Activated CD8-positive, alpha-beta T cell treated with anti-CD3 and anti-CD28 coated beads for 36 hours (primary cell): ENCODE measurements around the gene DUSP16. TPM values are rescaled to one million over a fixed set of nuclear protein-coding genes. Genes with fewer than 3 reads are reported as not detected.
"Not testable (repeated sequence)": the region's sequence is repeated elsewhere in the genome, so short reads cannot be mapped to it uniquely, and the experiment has no call there.

Source experiments
- ATAC-seq: fragments of 200-7000 bp; cut with Tn5 transposase; one replicate; pipeline ENCODE4 v1.10.0; 2021; ENCODE audit warnings: mild to moderate bottlenecking, moderate library complexity
- CTCF ChIA-PET: fragments of 350-600 bp; sonication (Branson Sonifier 250); formaldehyde crosslinking; loops from one replicate; lab custom pipeline; 2021; ENCODE audit warnings: antibody characterized with exemption; lab: Charles Lee
- POLR2A ChIA-PET: fragments of 350-600 bp; sonication (Branson Sonifier 250); formaldehyde crosslinking; loops from one replicate; lab custom pipeline; 2021; ENCODE audit warnings: antibody characterized with exemption; lab: Charles Lee
- DNase-seq: peaks from one replicate; pipeline ENCODE4 v3.0.0-alpha.2; 2020
- H3K27ac Mint-ChIP-seq: one replicate; pipeline ENCODE4 v1.8.0; 2021; ENCODE audit warnings: mild to moderate bottlenecking, mixed read lengths
- H3K27me3 Mint-ChIP-seq: one replicate; pipeline ENCODE4 v1.8.0; 2021; ENCODE audit warnings: mixed read lengths
- H3K36me3 Mint-ChIP-seq: one replicate; pipeline ENCODE4 v1.8.0; 2021; ENCODE audit warnings: low read depth, mixed read lengths
- H3K4me1 Mint-ChIP-seq: one replicate; pipeline ENCODE4 v1.8.0; 2021; ENCODE audit warnings: low read depth, mixed read lengths
- H3K4me3 Mint-ChIP-seq: one replicate; pipeline ENCODE4 v1.8.0; 2021; ENCODE audit warnings: mild to moderate bottlenecking, moderate library complexity, mixed read lengths
- H3K9me3 Mint-ChIP-seq: one replicate; pipeline ENCODE4 v1.8.0; 2021; ENCODE audit warnings: mixed read lengths
- intact Hi-C: fragments of 100-400 bp; cut with micrococcal nuclease; formaldehyde crosslinking; loops from one replicate; pipeline ENCODE4 v1.10.0; 2022
- total RNA-seq, 2 experiments: library from RNA; stranded (reverse); gene quantifications; one replicate each; pipeline ENCODE4 v1.2.3, GENCODE V29; 2021
- TF ChIP-seq, protein P1 (sequence below): fragments of 200-600 bp; IDR thresholded peaks from one replicate; pipeline ENCODE4 v1.8.0; 2022; ENCODE audit warnings: antibody characterized with exemption, mild to moderate bottlenecking

DUSP16 gene
- total RNA-seq, 2 experiments from 2014 or later: 28.2 to 30.2 TPM

DNA sequence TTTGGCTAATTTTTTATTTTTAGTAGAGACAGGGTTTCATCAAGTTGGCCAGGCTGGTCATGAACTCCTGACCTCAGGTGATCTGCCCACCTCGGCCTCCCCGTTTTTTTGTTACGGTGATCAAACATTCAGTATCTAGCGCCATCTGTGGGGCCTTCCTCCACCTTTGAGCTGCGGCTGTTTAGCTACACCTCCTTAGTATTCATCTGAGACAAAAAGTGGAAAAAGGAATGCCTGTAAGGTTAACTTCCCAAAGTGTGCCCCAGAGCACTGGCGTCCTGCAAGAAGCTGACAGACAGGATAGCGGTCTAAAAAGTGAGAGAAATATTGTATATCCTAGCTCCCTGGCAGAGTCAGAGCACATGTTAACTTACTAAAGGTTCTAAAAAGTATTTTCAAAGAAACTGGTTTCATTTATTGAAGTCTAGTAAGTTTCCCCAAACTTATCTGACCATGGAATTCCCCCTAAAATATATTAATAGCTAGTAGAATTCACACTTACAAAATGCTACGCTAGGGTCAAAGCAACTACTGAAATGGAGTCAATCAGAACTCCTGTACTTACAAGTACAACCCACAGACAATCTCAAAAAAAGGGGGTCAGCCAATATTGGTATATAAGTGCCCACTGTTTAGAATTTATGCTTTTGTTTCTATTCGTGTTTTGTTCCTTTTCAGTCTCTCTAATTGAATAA lies 59.1 kb downstream of the DUSP16 start:
- CTCF ChIA-PET: interaction anchor here (0.8 to 5.1 kb wide), 17 partner anchors 9 to 174 kb away, joined by 3 to 22 read pairs (median 4); partner anchors contain the start of gene DUSP16
- H3K9me3 Mint-ChIP-seq: no peaks in the 10 kb centered on the region
- ATAC-seq (peak; percentile 6), DNase-seq (peak; percentile 61)
- no peaks in the 10 kb centered on the region for H3K27me3 Mint-ChIP-seq
- intact Hi-C loops: no loop called here
- TF ChIP-seq, protein P1, sequence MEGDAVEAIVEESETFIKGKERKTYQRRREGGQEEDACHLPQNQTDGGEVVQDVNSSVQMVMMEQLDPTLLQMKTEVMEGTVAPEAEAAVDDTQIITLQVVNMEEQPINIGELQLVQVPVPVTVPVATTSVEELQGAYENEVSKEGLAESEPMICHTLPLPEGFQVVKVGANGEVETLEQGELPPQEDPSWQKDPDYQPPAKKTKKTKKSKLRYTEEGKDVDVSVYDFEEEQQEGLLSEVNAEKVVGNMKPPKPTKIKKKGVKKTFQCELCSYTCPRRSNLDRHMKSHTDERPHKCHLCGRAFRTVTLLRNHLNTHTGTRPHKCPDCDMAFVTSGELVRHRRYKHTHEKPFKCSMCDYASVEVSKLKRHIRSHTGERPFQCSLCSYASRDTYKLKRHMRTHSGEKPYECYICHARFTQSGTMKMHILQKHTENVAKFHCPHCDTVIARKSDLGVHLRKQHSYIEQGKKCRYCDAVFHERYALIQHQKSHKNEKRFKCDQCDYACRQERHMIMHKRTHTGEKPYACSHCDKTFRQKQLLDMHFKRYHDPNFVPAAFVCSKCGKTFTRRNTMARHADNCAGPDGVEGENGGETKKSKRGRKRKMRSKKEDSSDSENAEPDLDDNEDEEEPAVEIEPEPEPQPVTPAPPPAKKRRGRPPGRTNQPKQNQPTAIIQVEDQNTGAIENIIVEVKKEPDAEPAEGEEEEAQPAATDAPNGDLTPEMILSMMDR: peak; percentile 21
- no peak overlapping the region for H3K4me3 Mint-ChIP-seq
- peaks cover 20% of the 10 kb centered on the region for H3K36me3 Mint-ChIP-seq
- POLR2A ChIA-PET: interaction anchor here (1.5 to 3.7 kb wide), 5 partner anchors 23 to 222 kb away, joined by 4 to 14 read pairs (median 5); no protein-coding TSS in a partner anchor
- peaks cover 66% of the 10 kb centered on the region for H3K4me1 Mint-ChIP-seq
- H3K27ac Mint-ChIP-seq: peak overlapping the region; percentile 91

DNA sequence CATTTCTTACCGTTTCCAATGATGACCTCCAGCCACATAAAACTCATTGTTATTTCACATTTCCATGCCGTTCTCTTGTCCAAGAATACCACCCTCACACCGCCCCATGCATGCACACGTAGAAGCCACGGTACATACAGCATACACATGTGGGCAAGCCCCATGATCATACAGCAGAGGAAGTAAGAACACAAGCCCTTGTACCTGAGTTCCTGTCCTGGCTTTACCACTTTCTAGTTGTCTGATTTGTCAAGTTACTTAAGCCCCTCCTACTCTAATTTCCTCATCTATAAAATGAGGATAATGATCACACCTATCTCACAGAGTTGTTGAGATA lies 59.9 kb downstream of the DUSP16 start:
- no peak for DNase-seq
- Mint-ChIP-seq H3K36me3 (peaks cover 18% of the 10 kb centered on the region), H3K9me3 (no peaks in the 10 kb centered on the region), H3K27ac (peak overlapping the region; percentile 91), H3K27me3 (no peaks in the 10 kb centered on the region), H3K4me1 (peaks cover 59% of the 10 kb centered on the region), H3K4me3 (peak overlapping the region; percentile 43)
- CTCF ChIA-PET: interaction anchor here (0.8 to 5.1 kb wide), 8 partner anchors 9 to 174 kb away, joined by 3 to 22 read pairs (median 4); no protein-coding TSS in a partner anchor
- TF ChIP-seq, protein P1: no peak
- ATAC-seq: no peak
- POLR2A ChIA-PET: interaction anchor here (1.6 to 3.7 kb wide), 3 partner anchors 22 to 223 kb away, joined by 4 to 14 read pairs (median 6); no protein-coding TSS in a partner anchor
- intact Hi-C loops: no loop called here

DNA sequence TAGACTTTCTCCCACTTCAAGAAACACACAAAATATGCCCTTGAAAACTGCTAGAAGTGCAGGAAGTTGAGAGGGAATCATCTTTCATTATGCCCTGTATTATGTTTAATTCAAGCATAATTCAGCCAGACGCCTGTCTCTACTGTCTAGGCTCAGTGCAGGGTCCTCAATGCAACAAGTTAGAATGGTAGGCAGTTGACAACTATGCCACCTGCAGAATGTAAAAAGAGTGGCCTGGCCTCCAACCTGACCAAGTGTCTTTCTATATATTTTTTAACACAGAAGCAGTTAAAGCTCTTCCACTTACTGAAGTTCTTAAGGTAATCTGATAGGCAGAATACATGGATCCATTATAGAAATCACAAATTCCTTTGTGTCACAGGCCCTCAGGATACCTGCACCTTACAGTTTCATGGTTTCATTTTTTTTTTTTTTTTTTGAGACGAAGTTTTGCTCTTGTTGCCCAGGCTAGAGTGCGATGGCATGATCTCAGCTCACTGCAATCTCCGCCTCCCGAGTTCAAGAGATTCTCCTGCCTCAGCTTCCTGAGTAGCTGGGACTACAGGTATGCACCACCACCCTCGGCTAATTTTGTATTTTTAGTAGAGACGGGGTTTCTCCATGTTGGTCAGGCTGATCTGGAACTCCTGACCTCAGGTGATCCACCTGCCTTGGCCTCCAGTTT lies 60.4 kb downstream of the DUSP16 start:
- peak overlapping the region; percentile 43 for H3K4me3 Mint-ChIP-seq

DNA sequence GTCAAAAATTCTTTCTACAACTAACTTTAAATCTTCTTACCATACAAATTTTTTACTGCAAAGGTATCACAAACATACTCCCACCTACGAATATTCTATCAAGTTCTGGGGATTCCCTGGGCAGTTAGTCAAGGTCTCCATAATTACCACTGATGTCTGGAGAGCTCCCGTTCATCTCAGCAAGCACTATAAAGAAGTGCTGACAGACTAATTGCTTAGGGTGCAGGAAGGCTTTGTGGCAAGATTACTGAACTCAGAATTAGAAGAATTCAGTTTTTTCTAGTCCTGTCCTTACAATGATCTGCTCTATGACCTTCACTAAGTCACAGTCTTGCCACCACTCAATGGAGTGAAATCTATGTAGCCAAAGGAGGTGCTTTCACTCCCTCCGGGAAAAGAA lies 61.5 kb downstream of the DUSP16 start:
- TF ChIP-seq, protein P1: no peak
- DNase-seq: no peak
- no peaks in the 10 kb centered on the region for H3K27me3 Mint-ChIP-seq
- intact Hi-C loops: no loop called here
- H3K9me3 Mint-ChIP-seq: no peaks in the 10 kb centered on the region
- H3K4me3 Mint-ChIP-seq: no peak overlapping the region
- peak overlapping the region; percentile 58 for H3K27ac Mint-ChIP-seq
- H3K4me1 Mint-ChIP-seq: peaks cover 57% of the 10 kb centered on the region
- ATAC-seq: no peak
- CTCF ChIA-PET: interaction anchor here (0.8 kb wide), 1 partner anchor 60 kb away, joined by 3 read pairs; no protein-coding TSS in a partner anchor
- POLR2A ChIA-PET: interaction anchor here (1.5 to 1.7 kb wide), 2 partner anchors 9 to 17 kb away, joined by 5 read pairs; no protein-coding TSS in a partner anchor
- peaks cover 13% of the 10 kb centered on the region for H3K36me3 Mint-ChIP-seq

More for the DNA sequence above, 60.4 kb downstream of the DUSP16 start:
- POLR2A ChIA-PET: interaction anchor here (1.6 kb wide), 1 partner anchor 224 kb away, joined by 4 read pairs; no protein-coding TSS in a partner anchor
- H3K27me3 Mint-ChIP-seq, ATAC-seq, H3K9me3 Mint-ChIP-seq, intact Hi-C loops, CTCF ChIA-PET, DNase-seq: not testable (repeated sequence)
- H3K4me1 Mint-ChIP-seq: peaks cover 60% of the 10 kb centered on the region
- peak overlapping the region; percentile 91 for H3K27ac Mint-ChIP-seq
- peaks cover 18% of the 10 kb centered on the region for H3K36me3 Mint-ChIP-seq

DNA sequence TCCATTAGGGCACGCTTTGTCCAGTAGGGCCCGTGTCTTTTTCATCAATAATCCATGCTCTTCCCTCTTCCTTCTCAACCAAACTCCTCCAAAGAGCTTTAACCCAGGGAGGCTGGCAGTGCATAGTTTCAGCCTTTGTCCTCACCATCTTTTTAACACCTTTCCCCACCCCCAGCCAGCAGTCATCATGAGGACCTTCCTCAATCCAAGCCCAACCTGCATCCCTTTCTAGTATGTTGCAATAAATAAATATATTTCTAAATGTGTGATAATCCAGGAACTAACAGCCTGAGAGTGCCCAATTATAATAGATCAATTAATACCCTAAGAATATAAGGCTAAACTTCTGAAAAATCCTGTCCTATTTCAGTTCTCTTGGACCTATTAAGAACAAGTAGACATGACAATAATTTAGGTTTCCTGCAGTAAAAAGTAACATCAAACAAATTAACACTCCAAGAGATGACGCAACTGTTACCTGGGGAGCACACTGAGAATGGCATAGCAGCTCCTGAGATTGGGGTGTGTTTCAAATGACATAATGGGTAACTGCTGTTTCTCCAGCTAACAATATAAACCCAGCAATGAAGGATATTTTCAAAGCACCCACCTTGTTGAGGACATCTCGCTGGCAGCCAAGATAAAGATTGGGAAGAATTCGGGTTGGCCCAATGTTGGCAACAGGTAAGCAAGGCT lies 62.6 kb downstream of the DUSP16 start:
- Mint-ChIP-seq H3K9me3 (no peaks in the 10 kb centered on the region), H3K27me3 (no peaks in the 10 kb centered on the region), H3K27ac (no peak overlapping the region), H3K36me3 (peaks cover 17% of the 10 kb centered on the region), H3K4me3 (no peak overlapping the region), H3K4me1 (peaks cover 50% of the 10 kb centered on the region)
- CTCF ChIA-PET: interaction anchor here (1.2 kb wide), 1 partner anchor 123 kb away, joined by 4 read pairs; no protein-coding TSS in a partner anchor
- intact Hi-C loops: no loop called here
- DNase-seq: no peak
- ATAC-seq: no peak
- TF ChIP-seq, protein P1: no peak
- POLR2A ChIA-PET: interaction anchor here (0.6 to 1.7 kb wide), 6 partner anchors 8 to 85 kb away, joined by 3 to 5 read pairs (median 3); partner anchors contain the start of gene DUSP16
